CD4-positive, alpha-beta T cell (primary cell): Measurements from ENCODE around the gene WSB2. TPM values are rescaled to one million over a fixed set of nuclear protein-coding genes. Genes with fewer than 3 reads are reported as not detected.
A peak's percentile ranks its signal among the peaks of the same experiment; 100 is the strongest.

Experiments used
- ATAC-seq: fragments of 200-7000 bp; cut with Tn5 transposase; one replicate; pipeline ENCODE4 v1.10.0; 2022; ENCODE audit warnings: mild to moderate bottlenecking; ENCODE audit not compliant: poor library complexity
- CTCF ChIA-PET: fragments of 350-600 bp; sonication (Branson Sonifier 250); formaldehyde crosslinking; loops from one replicate; lab custom pipeline; 2021; ENCODE audit warnings: antibody characterized with exemption, inconsistent platforms; lab: Charles Lee
- POLR2A ChIA-PET: fragments of 350-600 bp; sonication (Branson Sonifier 250); formaldehyde crosslinking; loops from one replicate; lab custom pipeline; 2021; ENCODE audit warnings: antibody characterized with exemption, inconsistent platforms; lab: Charles Lee
- DNase-seq, 14 experiments: peaks; one replicate each; pipeline ENCODE4 v3.0.0-alpha.2; 2013 to 2020; ENCODE audit warnings: mixed read lengths in 2 of 14
- H3K27ac ChIP-seq, 2 donors: one replicate each; pipeline versions ENCODE4 v1.5.1 to v1.7.0; 2013; ENCODE audit warnings: low read length in 2 of 2, low read depth in 1 of 2, mild to moderate bottlenecking in 1 of 2
- H3K27me3 ChIP-seq, 2 experiments: 1 replicate in 1 of 2; 2 replicates in 1 of 2; pipeline versions ENCODE4 v1.6.1 to v1.7.0; 2013; ENCODE audit warnings: low read length in 2 of 2, control low read depth in 1 of 2, mild to moderate bottlenecking in 1 of 2, moderate library complexity in 1 of 2; ENCODE audit not compliant: insufficient read depth in 2 of 2, control insufficient read depth in 1 of 2
- H3K36me3 ChIP-seq: one replicate; pipeline ENCODE4 v1.6.1; 2013; ENCODE audit warnings: low read length, control low read depth; ENCODE audit not compliant: insufficient read depth
- H3K4me1 ChIP-seq: one replicate; pipeline ENCODE4 v1.6.1; 2013; ENCODE audit warnings: low read length, control low read depth; ENCODE audit not compliant: insufficient read depth
- H3K4me3 ChIP-seq: one replicate; pipeline ENCODE4 v1.5.1; 2013; ENCODE audit warnings: mild to moderate bottlenecking, low read length, moderate library complexity
- H3K9me3 ChIP-seq, 2 experiments: 1 replicate in 1 of 2; 2 replicates in 1 of 2; pipeline versions ENCODE4 v1.6.1 to v1.7.0; 2013; ENCODE audit warnings: low read length in 2 of 2, mild to moderate bottlenecking in 2 of 2, control low read depth in 1 of 2, moderate library complexity in 1 of 2; ENCODE audit not compliant: control insufficient read depth in 1 of 2, insufficient read depth in 1 of 2
- H3K27ac Mint-ChIP-seq: one replicate; pipeline ENCODE4 v1.8.0; 2020; ENCODE audit warnings: mixed read lengths
- H3K27me3 Mint-ChIP-seq: one replicate; pipeline ENCODE4 v1.8.0; 2021; ENCODE audit warnings: mixed read lengths
- H3K36me3 Mint-ChIP-seq: one replicate; pipeline ENCODE4 v1.8.0; 2021; ENCODE audit warnings: low read depth, mixed read lengths
- H3K4me1 Mint-ChIP-seq: one replicate; pipeline ENCODE4 v1.8.0; 2021; ENCODE audit warnings: low read depth, mixed read lengths
- H3K4me3 Mint-ChIP-seq: one replicate; pipeline ENCODE4 v1.8.0; 2020; ENCODE audit warnings: mild to moderate bottlenecking, mixed read lengths
- H3K9me3 Mint-ChIP-seq: one replicate; pipeline ENCODE4 v1.8.0; 2020; ENCODE audit warnings: mixed read lengths
- intact Hi-C, 2 experiments: fragments of 100-400 bp; cut with DNase I in 1 of 2; cut with micrococcal nuclease in 1 of 2; formaldehyde crosslinking; loops; one replicate each; pipeline versions ENCODE4 v1.15.1 to v1.9.0; 2023 to 2025; cut with DNase I, micrococcal nuclease
- total RNA-seq, 174 experiments: library from RNA in 2 of 174; stranded (reverse) in 2 of 174; gene quantifications; one replicate each; pipeline ENCODE4 v1.2.3 and lab custom pipeline; 2021 to 2026
- TF ChIP-seq, protein P1 (sequence below): fragments of 200-600 bp; IDR thresholded peaks from one replicate; pipeline ENCODE4 v1.8.0; 2022; ENCODE audit warnings: antibody characterized with exemption, mild to moderate bottlenecking

WSB2 gene
- total RNA-seq, 2 experiments from 2014 or later = 12.0 to 13.4 TPM

DNA sequence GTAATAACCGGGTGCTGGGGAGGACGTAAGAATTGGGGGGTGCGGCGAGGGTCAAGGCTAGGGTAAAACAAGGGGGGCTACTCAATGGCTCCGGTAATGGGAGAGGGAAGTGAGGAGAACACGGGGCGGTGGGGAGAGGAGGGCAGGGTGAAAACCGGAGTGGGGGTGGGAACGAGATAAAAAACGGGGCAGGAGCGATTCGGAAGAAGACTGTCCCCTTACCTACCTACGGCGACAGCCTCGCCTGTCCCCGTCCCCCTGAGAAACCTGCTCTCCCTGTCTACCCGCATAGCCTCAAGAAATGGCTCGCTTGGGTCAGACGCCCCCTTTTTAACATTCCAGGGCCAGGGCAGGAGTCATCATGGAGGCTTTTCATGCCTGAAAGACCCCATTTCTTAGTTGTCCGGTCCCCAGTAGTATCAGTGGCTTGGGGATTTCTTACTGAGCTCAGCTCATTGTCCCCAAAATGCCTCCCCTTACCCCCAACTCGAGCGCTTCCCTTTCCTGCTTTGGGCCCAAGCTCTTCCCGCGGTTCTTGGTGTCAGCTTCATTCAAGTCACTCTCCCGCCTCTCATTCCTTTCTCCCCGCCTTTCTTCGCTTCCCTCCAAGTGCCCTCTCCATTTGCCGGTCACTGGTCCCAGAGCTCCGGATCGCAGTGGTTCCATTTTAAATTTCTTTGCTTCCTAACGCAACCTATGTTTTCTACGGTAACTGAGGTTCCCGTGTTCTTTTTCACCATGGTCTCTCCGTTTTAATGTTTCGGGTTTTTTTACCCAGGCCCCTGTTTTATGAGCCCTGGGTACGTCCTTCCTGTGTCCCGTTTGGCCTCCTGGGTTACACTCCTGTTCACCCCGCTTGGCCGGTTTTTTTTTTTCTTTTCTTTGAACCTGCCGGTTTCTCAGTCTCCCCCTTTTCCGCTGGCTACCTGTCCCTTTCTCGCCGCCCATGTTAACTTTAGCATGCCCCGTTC lies 1.2 kb upstream of the WSB2 start:
- peaks cover 4% of the 10 kb centered on the region for H3K27me3 Mint-ChIP-seq
- ChIA-PET POLR2A (interaction anchor here (0.7 to 2.6 kb wide), 4 partner anchors 14 to 311 kb away, joined by 3 to 28 read pairs (median 7); partner anchors contain the start of genes PEBP1 and TAOK3), CTCF (interaction anchor here (0.7 to 1.7 kb wide), 2 partner anchors 95 to 314 kb away, joined by 3 to 7 read pairs; partner anchors contain the start of gene SUDS3)
- TF ChIP-seq, protein P1, sequence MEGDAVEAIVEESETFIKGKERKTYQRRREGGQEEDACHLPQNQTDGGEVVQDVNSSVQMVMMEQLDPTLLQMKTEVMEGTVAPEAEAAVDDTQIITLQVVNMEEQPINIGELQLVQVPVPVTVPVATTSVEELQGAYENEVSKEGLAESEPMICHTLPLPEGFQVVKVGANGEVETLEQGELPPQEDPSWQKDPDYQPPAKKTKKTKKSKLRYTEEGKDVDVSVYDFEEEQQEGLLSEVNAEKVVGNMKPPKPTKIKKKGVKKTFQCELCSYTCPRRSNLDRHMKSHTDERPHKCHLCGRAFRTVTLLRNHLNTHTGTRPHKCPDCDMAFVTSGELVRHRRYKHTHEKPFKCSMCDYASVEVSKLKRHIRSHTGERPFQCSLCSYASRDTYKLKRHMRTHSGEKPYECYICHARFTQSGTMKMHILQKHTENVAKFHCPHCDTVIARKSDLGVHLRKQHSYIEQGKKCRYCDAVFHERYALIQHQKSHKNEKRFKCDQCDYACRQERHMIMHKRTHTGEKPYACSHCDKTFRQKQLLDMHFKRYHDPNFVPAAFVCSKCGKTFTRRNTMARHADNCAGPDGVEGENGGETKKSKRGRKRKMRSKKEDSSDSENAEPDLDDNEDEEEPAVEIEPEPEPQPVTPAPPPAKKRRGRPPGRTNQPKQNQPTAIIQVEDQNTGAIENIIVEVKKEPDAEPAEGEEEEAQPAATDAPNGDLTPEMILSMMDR = no peak
- H3K4me1 Mint-ChIP-seq = peaks cover 49% of the 10 kb centered on the region
- H3K4me1 ChIP-seq = peaks cover 30% of the 10 kb centered on the region
- peak overlapping the region; percentile 87 for H3K27ac Mint-ChIP-seq
- H3K27ac ChIP-seq = peak overlapping the region; percentile 43 to 74
- no peaks in the 10 kb centered on the region for H3K36me3 ChIP-seq
- DNase-seq (peak in 6 of 14 experiments; percentile 2 to 38 (median 24)), ATAC-seq (no peak)
- no peaks in the 10 kb centered on the region for H3K9me3 Mint-ChIP-seq
- H3K27me3 ChIP-seq = no peaks in the 10 kb centered on the region
- peak overlapping the region; percentile 99 for H3K4me3 Mint-ChIP-seq
- intact Hi-C loops = loop anchor here in 1 of 2 experiments (5.0 kb wide), 2 partner anchors 75 to 315 kb away; partner anchors contain the start of genes PEBP1 and SUDS3
- H3K36me3 Mint-ChIP-seq = peaks cover 24% of the 10 kb centered on the region
- peak overlapping the region; percentile 84 for H3K4me3 ChIP-seq
- H3K9me3 ChIP-seq = no peaks in the 10 kb centered on the region

DNA sequence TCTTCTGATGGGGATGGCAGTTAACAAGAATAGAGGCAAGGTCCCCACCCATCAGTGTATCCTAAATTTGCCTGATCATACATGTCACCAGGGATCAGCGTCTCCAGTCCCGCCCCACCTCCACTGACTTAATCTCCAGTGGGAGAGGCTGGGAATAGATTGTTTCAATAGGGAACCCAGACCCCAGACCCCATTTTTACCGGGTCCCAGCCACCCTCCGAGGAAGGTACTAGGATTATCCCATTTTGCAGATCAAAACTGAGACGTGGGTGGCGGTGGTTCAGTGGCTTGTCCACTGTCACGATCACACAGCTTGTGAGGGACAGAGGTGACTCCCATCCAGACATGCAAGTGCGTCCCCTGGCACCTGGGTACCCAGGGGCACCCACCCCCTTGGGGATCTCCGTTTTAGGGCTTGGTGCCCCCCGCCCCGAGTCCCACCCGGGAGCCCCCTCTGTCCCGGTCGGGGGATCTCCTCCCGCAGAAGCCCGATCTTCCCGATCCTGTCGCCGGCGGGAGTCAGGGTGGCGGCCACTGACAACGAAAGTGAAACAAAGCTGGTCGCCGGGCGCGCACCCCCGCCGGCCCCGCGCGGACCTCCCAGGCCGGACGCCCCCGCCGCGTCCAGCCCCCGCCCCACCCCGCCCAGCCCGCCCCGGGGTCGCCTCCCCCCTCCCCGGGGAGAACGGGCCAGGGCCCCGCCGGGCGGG lies 523 bp downstream of the WSB2 start:
- H3K27ac ChIP-seq = peak overlapping the region; percentile 61 to 85
- intact Hi-C loops = loop anchor here in 1 of 2 experiments (5.0 kb wide), 2 partner anchors 77 to 317 kb away; partner anchors contain the start of genes PEBP1 and SUDS3
- CTCF ChIA-PET = no interaction called here
- peaks cover 2% of the 10 kb centered on the region for H3K27me3 Mint-ChIP-seq
- peak overlapping the region; percentile 90 for H3K27ac Mint-ChIP-seq
- no peaks in the 10 kb centered on the region for H3K9me3 Mint-ChIP-seq
- DNase-seq (peak in 11 of 14 experiments; percentile 2 to 63 (median 22)), ATAC-seq (peak; percentile 25)
- peaks cover 52% of the 10 kb centered on the region for H3K4me1 Mint-ChIP-seq
- peak overlapping the region; percentile 74 for H3K4me3 ChIP-seq
- no peaks in the 10 kb centered on the region for H3K27me3 ChIP-seq
- H3K4me1 ChIP-seq = peaks cover 32% of the 10 kb centered on the region
- TF ChIP-seq, protein P1 = no peak
- H3K4me3 Mint-ChIP-seq = peak overlapping the region; percentile 92
- POLR2A ChIA-PET = interaction anchor here (0.9 to 2.6 kb wide), 7 partner anchors 12 to 313 kb away, joined by 3 to 28 read pairs (median 4); partner anchors contain the start of genes PEBP1, RFC5 and TAOK3
- no peaks in the 10 kb centered on the region for H3K36me3 ChIP-seq
- peaks cover 24% of the 10 kb centered on the region for H3K36me3 Mint-ChIP-seq
- H3K9me3 ChIP-seq = no peaks in the 10 kb centered on the region
